Subcutaneous adipose tissue (tissue), 4 donors: ENCODE results near the gene DIAPH2. TPM values are rescaled to one million over a fixed set of nuclear protein-coding genes. Genes with fewer than 3 reads are reported as not detected.

Source experiments
- total RNA-seq, 4 donors: library from RNA; depleted of rRNA; stranded (reverse); fragments of >200 nt; gene quantifications; one replicate each; pipeline ENCODE4 v1.1.0, GENCODE V29; 2016
- TF ChIP-seq, protein P1 (sequence below): fragments of 450-650 bp; IDR thresholded peaks from one replicate; pipeline ENCODE4 v1.5.1; 2016; ENCODE audit warnings: low read depth, mild to moderate bottlenecking, control low read depth, antibody characterized with exemption, moderate library complexity

The DIAPH2 gene
- total RNA-seq, 4 donors from 2014 or later: 45.0 to 84.6 (median 54.2) TPM

DNA sequence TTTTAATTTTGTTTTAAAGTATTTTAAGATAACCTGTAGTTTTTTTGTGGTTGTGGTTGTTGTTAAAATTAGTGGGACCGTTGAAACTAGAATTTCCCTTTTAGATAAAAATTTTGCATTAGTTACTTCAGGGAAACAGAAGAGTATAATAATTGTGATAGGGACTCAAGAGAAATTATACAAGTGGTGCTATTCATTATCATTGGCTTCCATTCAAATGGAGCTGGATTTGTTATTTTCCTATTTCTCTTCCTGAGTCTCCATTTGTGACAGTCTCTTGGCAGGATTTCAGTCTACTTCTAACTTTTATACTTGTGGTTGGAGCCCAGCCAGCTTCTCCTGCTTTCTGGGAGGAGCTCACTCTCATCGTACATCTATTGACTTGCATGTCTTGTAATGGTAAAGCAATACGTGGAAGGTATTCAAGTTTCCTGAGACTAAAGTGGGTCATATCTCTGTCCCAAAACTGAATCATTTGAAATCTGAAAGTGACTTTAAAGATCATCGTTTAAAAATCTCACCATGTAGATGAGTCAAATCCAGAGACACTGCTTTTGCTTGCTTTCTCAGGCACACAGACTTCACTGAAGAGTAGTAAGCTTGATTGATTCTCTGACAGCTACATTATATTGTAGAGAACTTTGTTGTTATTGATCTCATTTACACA is 354.9 kb downstream of the DIAPH2 start:
- TF ChIP-seq, protein P1, sequence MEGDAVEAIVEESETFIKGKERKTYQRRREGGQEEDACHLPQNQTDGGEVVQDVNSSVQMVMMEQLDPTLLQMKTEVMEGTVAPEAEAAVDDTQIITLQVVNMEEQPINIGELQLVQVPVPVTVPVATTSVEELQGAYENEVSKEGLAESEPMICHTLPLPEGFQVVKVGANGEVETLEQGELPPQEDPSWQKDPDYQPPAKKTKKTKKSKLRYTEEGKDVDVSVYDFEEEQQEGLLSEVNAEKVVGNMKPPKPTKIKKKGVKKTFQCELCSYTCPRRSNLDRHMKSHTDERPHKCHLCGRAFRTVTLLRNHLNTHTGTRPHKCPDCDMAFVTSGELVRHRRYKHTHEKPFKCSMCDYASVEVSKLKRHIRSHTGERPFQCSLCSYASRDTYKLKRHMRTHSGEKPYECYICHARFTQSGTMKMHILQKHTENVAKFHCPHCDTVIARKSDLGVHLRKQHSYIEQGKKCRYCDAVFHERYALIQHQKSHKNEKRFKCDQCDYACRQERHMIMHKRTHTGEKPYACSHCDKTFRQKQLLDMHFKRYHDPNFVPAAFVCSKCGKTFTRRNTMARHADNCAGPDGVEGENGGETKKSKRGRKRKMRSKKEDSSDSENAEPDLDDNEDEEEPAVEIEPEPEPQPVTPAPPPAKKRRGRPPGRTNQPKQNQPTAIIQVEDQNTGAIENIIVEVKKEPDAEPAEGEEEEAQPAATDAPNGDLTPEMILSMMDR: no peak

DNA sequence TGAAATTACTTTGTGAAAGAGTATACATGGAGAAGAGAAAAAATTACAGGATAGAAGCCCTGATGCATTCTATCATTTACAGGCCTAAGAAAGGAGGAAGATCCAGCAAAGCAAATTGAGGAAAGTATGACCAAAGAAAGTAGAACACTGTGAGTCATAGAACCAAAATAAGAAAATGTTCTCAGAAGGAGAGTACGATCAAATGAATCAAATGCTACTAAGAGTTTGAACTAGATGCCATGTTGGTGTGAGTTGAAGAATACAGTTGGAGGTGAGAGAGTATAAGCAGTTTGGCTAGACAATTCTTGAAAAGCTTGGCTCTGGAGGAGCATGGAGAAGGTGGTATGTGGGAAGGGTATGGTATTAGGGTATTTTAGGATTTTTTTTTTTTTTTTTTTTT is 360.8 kb downstream of the DIAPH2 start:
- TF ChIP-seq, protein P1: no peak

DNA sequence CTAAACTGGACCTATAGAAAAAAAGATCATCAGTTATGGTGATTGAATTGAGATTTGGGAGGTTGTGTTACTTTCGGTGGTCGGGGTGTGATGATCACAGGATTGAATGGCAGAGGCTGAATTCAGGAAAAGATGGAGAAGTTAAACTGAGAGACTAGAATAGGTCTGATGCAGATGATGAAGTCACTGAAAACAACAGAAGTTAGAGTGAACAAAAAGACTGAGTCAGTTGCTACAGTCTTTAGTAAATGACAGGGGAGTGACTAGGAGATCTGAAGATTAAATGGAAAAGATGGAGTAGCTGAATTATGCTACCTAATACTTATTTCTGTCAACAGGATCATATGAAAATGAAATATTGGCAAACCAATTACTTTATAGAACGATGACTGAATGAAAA is 362.2 kb downstream of the DIAPH2 start:
- TF ChIP-seq, protein P1: no peak

DNA sequence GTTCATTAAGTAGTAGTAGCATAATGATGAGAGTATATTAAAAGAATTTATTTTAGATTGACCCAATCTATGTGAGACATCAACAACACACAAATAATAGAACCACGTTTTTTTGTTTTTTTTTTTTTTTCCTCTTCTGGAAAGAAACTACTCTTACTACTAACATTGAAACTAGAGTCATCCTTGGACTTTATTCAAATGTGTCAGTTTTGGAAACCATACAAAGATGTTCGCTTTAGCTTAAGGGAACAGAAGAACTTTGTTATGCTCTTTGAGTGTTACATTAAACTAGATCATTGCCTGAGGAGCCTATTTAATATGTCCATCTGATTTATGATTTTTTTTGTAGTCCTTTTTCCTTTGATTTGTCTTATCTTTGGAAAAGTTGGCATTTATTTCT is 365.8 kb downstream of the DIAPH2 start:
- TF ChIP-seq, protein P1: no peak

DNA sequence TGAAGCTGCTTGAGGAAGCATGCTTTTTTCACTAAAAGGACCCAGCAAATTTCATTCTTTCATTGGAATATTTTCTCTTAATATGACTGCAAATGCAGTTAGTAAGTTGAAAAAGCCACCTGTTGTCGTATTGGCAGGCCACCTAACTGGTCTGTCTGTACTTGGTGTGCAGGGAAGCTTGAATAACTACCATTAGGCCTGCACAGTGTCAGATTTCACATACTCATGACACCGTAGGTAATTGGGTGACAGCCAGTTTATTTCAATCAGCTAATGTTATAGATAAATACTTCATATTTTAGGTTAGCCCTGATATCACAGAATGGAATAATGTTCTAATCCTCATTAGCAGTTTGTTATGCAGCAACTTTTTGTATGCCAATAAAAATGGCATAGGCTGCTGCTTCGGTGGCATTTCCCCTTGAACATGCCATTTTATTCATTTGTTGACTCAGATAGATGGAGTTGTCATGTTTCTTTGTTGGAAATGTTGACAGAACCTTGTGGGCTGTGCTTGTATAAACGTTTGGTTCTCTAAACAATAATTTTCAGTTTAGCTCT is 372.8 kb downstream of the DIAPH2 start:
- TF ChIP-seq, protein P1: no peak

DNA sequence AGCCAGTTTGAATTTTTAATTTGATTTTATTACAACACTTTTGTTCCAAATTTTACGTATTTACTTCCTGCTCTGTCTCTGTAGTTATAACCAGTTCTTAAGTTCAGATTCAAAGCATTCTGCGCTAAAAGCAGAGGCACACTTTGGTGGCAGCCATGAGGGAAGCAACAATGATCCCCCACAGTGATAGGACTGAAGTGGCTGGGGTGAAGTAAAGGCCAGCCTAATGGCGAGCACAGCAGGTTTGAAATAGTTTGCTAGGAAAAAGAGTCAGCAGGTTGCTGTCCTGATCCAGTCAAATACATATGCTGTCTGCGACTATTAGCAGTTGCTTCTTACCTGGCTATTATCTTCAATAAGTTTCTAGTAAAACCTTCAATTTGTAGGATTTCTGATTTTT is 375.4 kb downstream of the DIAPH2 start:
- TF ChIP-seq, protein P1: no peak

DNA sequence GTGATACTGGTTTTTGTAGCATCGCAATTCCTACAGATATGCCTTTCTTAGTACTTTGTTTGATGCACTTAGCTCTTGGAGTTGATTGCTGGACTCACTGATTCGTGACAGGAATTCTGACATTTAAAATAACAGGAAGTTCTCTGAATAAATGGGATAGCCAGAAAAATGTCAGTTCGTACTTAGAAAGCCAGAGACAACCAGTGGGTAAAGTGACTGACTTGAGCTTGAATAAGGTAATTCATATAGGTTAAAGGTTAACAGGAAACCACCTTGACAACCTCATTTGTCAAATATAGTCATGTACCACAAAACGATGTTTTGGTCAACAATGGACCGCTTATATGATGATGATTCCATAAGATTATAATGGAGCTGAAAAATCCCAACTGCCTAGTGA is 380.4 kb downstream of the DIAPH2 start:
- TF ChIP-seq, protein P1: no peak
